Adipocyte (in vitro differentiated cells): ENCODE data around the gene ANXA3.
"Not testable (repeated sequence)": the region's sequence is repeated elsewhere in the genome, so short reads cannot be mapped to it uniquely, and the experiment has no call there.

Experiments
- DNase-seq: peaks from one replicate; pipeline ENCODE4 v3.0.0-alpha.2; 2015; ENCODE audit warnings: low read depth
- H3K27me3 ChIP-seq: replicated peaks from 2 replicates; pipeline ENCODE4 v1.7.0; 2013; ENCODE audit warnings: mild to moderate bottlenecking, low read length, moderate library complexity; ENCODE audit not compliant: control insufficient read depth, insufficient read depth
- H3K36me3 ChIP-seq: 2 replicates; pipeline ENCODE4 v1.7.0; 2013; ENCODE audit warnings: low read length, mild to moderate bottlenecking, moderate library complexity; ENCODE audit not compliant: control insufficient read depth, insufficient read depth, severe bottlenecking
- H3K4me1 ChIP-seq: 2 replicates; pipeline ENCODE4 v1.7.0; 2013; ENCODE audit warnings: mild to moderate bottlenecking, low read length, moderate library complexity; ENCODE audit not compliant: control insufficient read depth, insufficient read depth
- H3K4me3 ChIP-seq: 2 replicates; pipeline ENCODE4 v1.7.0; 2013; ENCODE audit warnings: mild to moderate bottlenecking, low read length, moderate library complexity
- H3K9ac ChIP-seq: 2 replicates; pipeline ENCODE4 v1.7.0; 2013; ENCODE audit warnings: mild to moderate bottlenecking, low read length, moderate library complexity
- H3K9me3 ChIP-seq: 2 replicates; pipeline ENCODE4 v1.7.0; 2013; ENCODE audit warnings: mild to moderate bottlenecking, low read length, moderate library complexity; ENCODE audit not compliant: control insufficient read depth

The ANXA3 gene

GRCh38 chr4:78551420-78552351, at the start of gene ANXA3:
Gene ANXA3, plus strand, starts transcription at chr4:78551770. Its CDS starts 2,704 bp downstream, at chr4:78554474.
- Histone ChIP-seq H3K4me3 (peak within 1 kb of the TSS; percentile 81), H3K36me3 (no peaks in the 10 kb centered on the region), H3K9ac (peak within 1 kb of the TSS; percentile 68), H3K27me3 (no peaks in the 10 kb centered on the region), H3K9me3 (no peaks in the 10 kb centered on the region), H3K4me1 (peaks cover 12% of the 10 kb centered on the region)
- DNase-seq: peak; percentile 50

GRCh38 chr4:78506260-78506659, 45.3 kb upstream of the ANXA3 start:
- H3K9ac ChIP-seq, H3K27me3 ChIP-seq, H3K36me3 ChIP-seq, H3K4me1 ChIP-seq, H3K9me3 ChIP-seq, H3K4me3 ChIP-seq, DNase-seq: not testable (repeated sequence)

- no peak overlapping the region for H3K9ac ChIP-seq
- no peak for DNase-seq
- no peaks in the 10 kb centered on the region for H3K36me3 ChIP-seq
- no peak overlapping the region for H3K4me3 ChIP-seq
- H3K9me3 ChIP-seq: no peaks in the 10 kb centered on the region
- no peaks in the 10 kb centered on the region for H3K27me3 ChIP-seq
- H3K4me1 ChIP-seq: no peaks in the 10 kb centered on the region
These were observed 42.5 kb upstream of the ANXA3 start for GRCh38 chr4:78509043-78509442.

GRCh38 chr4:78510108-78510507, 41.5 kb upstream of the ANXA3 start:
- H3K9me3 ChIP-seq: no peaks in the 10 kb centered on the region
- H3K4me1 ChIP-seq: no peaks in the 10 kb centered on the region
- no peak overlapping the region for H3K4me3 ChIP-seq
- H3K27me3 ChIP-seq: no peaks in the 10 kb centered on the region
- H3K9ac ChIP-seq: no peak overlapping the region
- no peak for DNase-seq
- H3K36me3 ChIP-seq: no peaks in the 10 kb centered on the region

- no peak overlapping the region for H3K9ac ChIP-seq
- DNase-seq: no peak
- no peaks in the 10 kb centered on the region for H3K9me3 ChIP-seq
- H3K4me1 ChIP-seq: no peaks in the 10 kb centered on the region
- no peak overlapping the region for H3K4me3 ChIP-seq
- H3K36me3 ChIP-seq: no peaks in the 10 kb centered on the region
- no peaks in the 10 kb centered on the region for H3K27me3 ChIP-seq
These were observed 40.9 kb upstream of the ANXA3 start for GRCh38 chr4:78510681-78511080.

GRCh38 chr4:78512357-78512920, 39.1 kb upstream of the ANXA3 start:
- Histone ChIP-seq H3K4me1 (no peaks in the 10 kb centered on the region), H3K4me3 (no peak overlapping the region), H3K9me3 (no peaks in the 10 kb centered on the region), H3K36me3 (no peaks in the 10 kb centered on the region), H3K9ac (no peak overlapping the region), H3K27me3 (no peaks in the 10 kb centered on the region)
- DNase-seq: peak; percentile 47

GRCh38 chr4:78513411-78513975, 38.1 kb upstream of the ANXA3 start:
- H3K4me1 ChIP-seq: no peaks in the 10 kb centered on the region
- no peaks in the 10 kb centered on the region for H3K27me3 ChIP-seq
- no peak overlapping the region for H3K9ac ChIP-seq
- H3K9me3 ChIP-seq: no peaks in the 10 kb centered on the region
- DNase-seq: no peak
- H3K36me3 ChIP-seq: no peaks in the 10 kb centered on the region
- H3K4me3 ChIP-seq: no peak overlapping the region

GRCh38 chr4:78517050-78517652, 34.4 kb upstream of the ANXA3 start:
- Histone ChIP-seq H3K36me3 (no peaks in the 10 kb centered on the region), H3K9ac (peak overlapping the region; percentile 22)
- DNase-seq: peak; percentile 86

GRCh38 chr4:78518561-78518960, 33.0 kb upstream of the ANXA3 start:
- H3K36me3 ChIP-seq: no peaks in the 10 kb centered on the region
- no peaks in the 10 kb centered on the region for H3K27me3 ChIP-seq
- no peak overlapping the region for H3K4me3 ChIP-seq
- H3K9ac ChIP-seq: no peak overlapping the region
- H3K4me1 ChIP-seq: peaks cover 11% of the 10 kb centered on the region
- DNase-seq: peak; percentile 70
- H3K9me3 ChIP-seq: no peaks in the 10 kb centered on the region

More at GRCh38 chr4:78517050-78517652, 34.4 kb upstream of the ANXA3 start:
- Histone ChIP-seq H3K27me3 (no peaks in the 10 kb centered on the region), H3K4me3 (no peak overlapping the region), H3K4me1 (peaks cover 11% of the 10 kb centered on the region), H3K9me3 (no peaks in the 10 kb centered on the region)

GRCh38 chr4:78519962-78520361, 31.6 kb upstream of the ANXA3 start:
- H3K4me3 ChIP-seq: no peak overlapping the region
- no peaks in the 10 kb centered on the region for H3K27me3 ChIP-seq
- no peak overlapping the region for H3K9ac ChIP-seq
- H3K9me3 ChIP-seq: no peaks in the 10 kb centered on the region
- no peaks in the 10 kb centered on the region for H3K36me3 ChIP-seq
- DNase-seq: no peak
- H3K4me1 ChIP-seq: peaks cover 11% of the 10 kb centered on the region

GRCh38 chr4:78520808-78521226, 30.8 kb upstream of the ANXA3 start:
- H3K4me1 ChIP-seq: peaks cover 11% of the 10 kb centered on the region
- H3K36me3 ChIP-seq: no peaks in the 10 kb centered on the region
- no peak overlapping the region for H3K4me3 ChIP-seq
- no peaks in the 10 kb centered on the region for H3K9me3 ChIP-seq
- no peak overlapping the region for H3K9ac ChIP-seq
- no peaks in the 10 kb centered on the region for H3K27me3 ChIP-seq
- peak; percentile 80 for DNase-seq
